Suprapubic skin (tissue), 3 donors: ENCODE data around the gene CIITA.

Experiments used
- CTCF ChIP-seq, 2 donors: fragments of 200-600 bp in 1 of 2; fragments of 450-650 bp in 1 of 2; sonication (generic) in 1 of 2; IDR thresholded peaks; one replicate each; pipeline ENCODE4 v1.5.1; 2016 to 2019; ENCODE audit warnings: antibody characterized with exemption in 2 of 2, mild to moderate bottlenecking in 1 of 2, moderate library complexity in 1 of 2
- POLR2A ChIP-seq, 2 donors: fragments of 450-650 bp; IDR thresholded peaks; one replicate each; pipeline ENCODE4 v1.6.1; 2017; ENCODE audit warnings: antibody characterized with exemption in 2 of 2, mild to moderate bottlenecking in 2 of 2, moderate library complexity in 2 of 2

DNA sequence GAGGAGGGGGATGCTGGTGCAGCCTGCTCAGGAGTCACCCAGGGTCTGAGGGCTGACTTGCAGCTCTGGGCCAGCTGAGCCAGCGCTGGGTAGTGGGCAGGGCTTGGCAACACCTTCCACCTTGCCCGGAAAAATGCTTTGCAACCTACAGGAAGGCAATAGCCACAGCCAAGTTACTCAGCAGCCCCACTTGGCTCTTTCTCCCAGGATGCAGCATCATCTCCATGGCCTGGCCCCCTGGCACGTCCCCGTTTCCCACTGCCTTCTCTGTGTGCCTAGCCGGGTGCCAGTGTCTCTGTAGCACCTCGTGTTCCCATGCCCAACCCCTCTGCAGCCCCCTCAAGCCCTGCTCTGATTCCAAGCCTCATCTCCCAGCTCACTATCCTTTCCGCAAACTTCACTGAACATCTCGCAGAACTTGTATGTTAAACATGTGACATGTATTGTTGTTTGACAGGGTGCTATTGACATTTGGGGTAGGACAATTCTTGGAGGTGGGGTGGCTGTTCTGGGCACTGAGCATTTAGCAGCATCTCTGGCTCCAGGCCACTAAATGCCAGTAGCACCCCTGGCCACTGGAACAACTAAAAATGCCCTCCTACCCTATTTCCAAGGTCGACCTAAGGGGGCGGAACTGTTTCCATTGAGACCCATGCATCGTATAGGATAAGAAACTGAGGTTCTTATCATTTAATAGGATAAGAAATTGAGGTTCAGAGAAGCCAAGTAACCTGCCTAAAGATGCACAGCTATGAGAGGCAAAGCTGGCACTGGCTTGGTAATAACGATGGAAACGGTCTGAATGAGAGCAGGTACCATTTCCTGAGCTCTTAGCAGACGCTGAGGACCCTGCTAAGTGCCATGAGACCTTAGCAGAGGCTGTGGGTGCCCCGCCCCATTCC lies 53.1 kb downstream of the CIITA start:
- TF ChIP-seq POLR2A (IDR thresholded peaks at IDR 0.05) (no peak), CTCF (IDR thresholded peaks at IDR 0.05) (no peak)
